HepG2 (cell line): ENCODE measurements around the gene SGPP1. TPM values are rescaled to one million over a fixed set of nuclear protein-coding genes. Genes with fewer than 3 reads are reported as not detected.

Experiments used
- DNMT3B ChIP-seq: conservative IDR thresholded peaks from 2 replicates; pipeline ENCODE4 v1.6.1; 2016; ENCODE audit warnings: missing biosample characterization, control low read depth
- FOXA3 ChIP-seq: IDR thresholded peaks from 2 replicates; pipeline ENCODE4 v1.6.1; 2016; ENCODE audit warnings: missing genetic modification reagents, missing compliant biosample characterization
- FUBP1 ChIP-seq: sonication (generic); formaldehyde crosslinking; IDR thresholded peaks from 2 replicates; pipeline ENCODE4 v1.5.1; 2020; ENCODE audit warnings: missing genetic modification reagents, mild to moderate bottlenecking, borderline replicate concordance
- HNF1B ChIP-seq: sonication (generic); formaldehyde crosslinking; IDR thresholded peaks from 2 replicates; pipeline ENCODE4 v1.5.1; 2020; ENCODE audit warnings: mild to moderate bottlenecking, moderate library complexity, missing genetic modification reagents
- KLF13 ChIP-seq: sonication (generic); formaldehyde crosslinking; IDR thresholded peaks from 2 replicates; pipeline ENCODE4 v1.4.0; 2020; ENCODE audit warnings: mild to moderate bottlenecking, missing genetic modification reagents
- KMT2B ChIP-seq: IDR thresholded peaks from 2 replicates; pipeline ENCODE4 v1.6.1; 2016; ENCODE audit warnings: missing genetic modification reagents, missing compliant biosample characterization
- MTF1 ChIP-seq: sonication (generic); formaldehyde crosslinking; IDR thresholded peaks from 2 replicates; pipeline ENCODE4 v1.5.0; 2020; ENCODE audit warnings: missing genetic modification reagents
- MXD3 ChIP-seq: IDR thresholded peaks from 2 replicates; pipeline ENCODE4 v1.6.1; 2016; ENCODE audit warnings: mild to moderate bottlenecking, missing biosample characterization, missing genetic modification reagents
- NBN ChIP-seq: fragments of 450-650 bp; conservative IDR thresholded peaks from 2 replicates; pipeline ENCODE4 v1.6.1; 2017
- NFKBIZ ChIP-seq: IDR thresholded peaks from 2 replicates; pipeline ENCODE4 v1.6.1; 2018; ENCODE audit warnings: missing genetic modification reagents, missing compliant biosample characterization
- POLR2AphosphoS2 ChIP-seq: IDR thresholded peaks from 2 replicates; pipeline ENCODE4 v1.6.1; 2011; ENCODE audit warnings: low read depth, low read length, improper control_type of control experiment
- POLR2AphosphoS5 ChIP-seq: IDR thresholded peaks from 2 replicates; pipeline ENCODE4 v1.6.1; 2012; ENCODE audit warnings: low read depth, low read length
- SAFB2 ChIP-seq: sonication (generic); formaldehyde crosslinking; IDR thresholded peaks from 2 replicates; pipeline ENCODE4 v1.5.1; 2020; ENCODE audit warnings: missing genetic modification reagents, low read depth, mild to moderate bottlenecking, borderline replicate concordance
- SCMH1 ChIP-seq: sonication (generic); formaldehyde crosslinking; IDR thresholded peaks from 2 replicates; pipeline ENCODE4 v1.9.0; 2021; ENCODE audit warnings: missing genetic modification reagents, mild to moderate bottlenecking, borderline replicate concordance
- TFDP1 ChIP-seq: IDR thresholded peaks from 2 replicates; pipeline ENCODE4 v1.6.1; 2016; ENCODE audit warnings: missing compliant biosample characterization, missing genetic modification reagents, borderline replicate concordance
- UBTF ChIP-seq: sonication (generic); formaldehyde crosslinking; IDR thresholded peaks from 2 replicates; pipeline ENCODE4 v1.4.0; 2020; ENCODE audit warnings: mild to moderate bottlenecking, missing genetic modification reagents
- XRCC5 ChIP-seq: fragments of 200-400 bp; formaldehyde crosslinking; optimal IDR thresholded peaks from 2 replicates; pipeline ENCODE3; 2017; ENCODE audit warnings: mild to moderate bottlenecking, low read length
- ZMYM4 ChIP-seq: sonication (generic); formaldehyde crosslinking; IDR thresholded peaks from 2 replicates; pipeline ENCODE4 v1.8.1; 2023; ENCODE audit warnings: mild to moderate bottlenecking, missing genetic modification reagents
- ZNF225 ChIP-seq: sonication (generic); formaldehyde crosslinking; IDR thresholded peaks from 2 replicates; pipeline ENCODE4 v1.4.0; 2020; ENCODE audit warnings: mild to moderate bottlenecking, missing genetic modification reagents
- ZNF230 ChIP-seq: sonication (generic); formaldehyde crosslinking; IDR thresholded peaks from 2 replicates; pipeline ENCODE4 v1.4.0; 2020; ENCODE audit warnings: mild to moderate bottlenecking, missing genetic modification reagents
- ZNF260 ChIP-seq: sonication (generic); formaldehyde crosslinking; IDR thresholded peaks from 2 replicates; pipeline ENCODE4 v1.4.0; 2020; ENCODE audit warnings: missing genetic modification reagents, low read depth, mild to moderate bottlenecking, borderline replicate concordance
- ZNF451 ChIP-seq: sonication (generic); formaldehyde crosslinking; IDR thresholded peaks from 2 replicates; pipeline ENCODE4 v1.5.0; 2020; ENCODE audit warnings: mild to moderate bottlenecking, missing genetic modification reagents
- ZNF781 ChIP-seq: sonication (generic); formaldehyde crosslinking; IDR thresholded peaks from 2 replicates; pipeline ENCODE4 v1.5.1; 2020; ENCODE audit warnings: borderline replicate concordance, mild to moderate bottlenecking, missing genetic modification reagents; ENCODE audit errors: not compliant biosample characterization
- polyA plus RNA-seq, 8 experiments: library from polyadenylated mRNA; depleted of rRNA in 3 of 8; stranded (reverse) in 7 of 8; unstranded in 1 of 8; fragments of >200 nt; fragmentation: Illumina TruSeq in 4 of 8; extraction: Trizol in 4 of 8; gene quantifications; 2 replicates each; pipeline versions ENCODE4 v1.2.1 to v1.2.3, GENCODE V29; 2011 to 2016; ENCODE audit warnings: low read depth in 4 of 8, missing spikeins in 1 of 8, mixed read lengths in 1 of 8; ENCODE audit not compliant: insufficient read depth in 1 of 8
- total RNA-seq, 5 experiments: library from RNA; depleted of rRNA; stranded (reverse); fragments of >200 nt; fragmentation: Illumina TruSeq; extraction: Trizol; gene quantifications; 2 replicates each; pipeline ENCODE4 v1.2.3, GENCODE V29; 2016; ENCODE audit warnings: low read depth in 1 of 5

The SGPP1 gene
- total and polyA plus RNA-seq, 2 of the 13 experiments (the other 11 are each of a cell fraction or from before 2014, with no cell fraction given): 6.4 to 6.8 TPM

- TF ChIP-seq ZNF451 (CRISPR knock-in tag) (peak; percentile 91; the same call in 1 of the 2 replicates), FUBP1 (CRISPR knock-in tag) (no peak), POLR2AphosphoS5 (peak; percentile 82), HNF1B (CRISPR knock-in tag) (no peak; the same call in 1 of the 2 replicates), NFKBIZ (CRISPR knock-in tag) (peak; percentile 54; the same call in 1 of the 2 replicates), ZMYM4 (CRISPR knock-in tag) (peak; percentile 95), ZNF781 (CRISPR knock-in tag) (peak; percentile 98), TFDP1 (CRISPR knock-in tag) (peak; percentile 88), POLR2AphosphoS2 (no peak), ZNF230 (CRISPR knock-in tag) (no peak; the same call in 1 of the 2 replicates), DNMT3B (CRISPR knock-in tag) (peak; percentile 44), ZNF260 (CRISPR knock-in tag) (no peak), KLF13 (peak; percentile 83; the same call in 1 of the 2 replicates), SCMH1 (CRISPR knock-in tag) (no peak), SAFB2 (peak; percentile 76; the same call in 1 of the 2 replicates), KMT2B (CRISPR knock-in tag) (peak; percentile 80), MXD3 (CRISPR knock-in tag) (peak; percentile 98), ZNF225 (CRISPR knock-in tag) (peak; percentile 90; the same call in 1 of the 2 replicates), XRCC5 (peak; percentile 55), NBN (no peak), UBTF (CRISPR knock-in tag) (peak; percentile 64), MTF1 (peak; percentile 55; the same call in 1 of the 2 replicates), FOXA3 (CRISPR knock-in tag) (peak; percentile 53)
Measured at GRCh38 chr14:63641473-63642228, 86.2 kb downstream of the SGPP1 start, which contains the start of gene WDR89 (continued).
